Calu3 (cell line): ENCODE results near the gene LMF1. TPM values are rescaled to one million over a fixed set of nuclear protein-coding genes. Genes with fewer than 3 reads are reported as not detected.
"Not testable (repeated sequence)": the region's sequence is repeated elsewhere in the genome, so short reads cannot be mapped to it uniquely, and the experiment has no call there.

ENCODE experiments used
- BruUV-seq: library from RNA; stranded (reverse); fragments of 400-500 nt; replicated peaks from 2 replicates; lab custom pipeline; 2021; lab: Mats Ljungman, UMichigan
- CTCF ChIA-PET: fragments of 300-600 bp; sonication (Branson Sonifier 250); formaldehyde crosslinking; loops from one replicate; lab custom pipeline; 2022; ENCODE audit warnings: antibody characterized with exemption; lab: Charles Lee
- DNase-seq: peaks from one replicate; pipeline ENCODE4 v3.0.0; 2022
- H3K27ac Mint-ChIP-seq: one replicate; pipeline ENCODE4 v1.8.0; 2022; ENCODE audit warnings: mixed read lengths; ENCODE audit not compliant: unreplicated experiment
- H3K27me3 Mint-ChIP-seq: one replicate; pipeline ENCODE4 v1.8.0; 2022; ENCODE audit warnings: mixed read lengths; ENCODE audit not compliant: unreplicated experiment
- H3K36me3 Mint-ChIP-seq: one replicate; pipeline ENCODE4 v1.8.0; 2022; ENCODE audit warnings: mild to moderate bottlenecking, moderate library complexity, mixed read lengths; ENCODE audit not compliant: insufficient read depth, unreplicated experiment
- H3K4me1 Mint-ChIP-seq: one replicate; pipeline ENCODE4 v1.8.0; 2022; ENCODE audit warnings: mild to moderate bottlenecking, low read depth, mixed read lengths; ENCODE audit not compliant: unreplicated experiment
- H3K4me3 Mint-ChIP-seq: one replicate; pipeline ENCODE4 v1.8.0; 2022; ENCODE audit warnings: mild to moderate bottlenecking, low read depth, moderate library complexity, mixed read lengths; ENCODE audit not compliant: unreplicated experiment
- H3K9me3 Mint-ChIP-seq: one replicate; pipeline ENCODE4 v1.8.0; 2022; ENCODE audit warnings: low read depth, mixed read lengths; ENCODE audit not compliant: unreplicated experiment
- CTCF ChIP-seq: fragments of 200-600 bp; IDR thresholded peaks from one replicate; pipeline ENCODE4 v1.8.0; 2022; ENCODE audit warnings: antibody characterized with exemption; ENCODE audit not compliant: unreplicated experiment
- intact Hi-C: fragments of 100-400 bp; cut with micrococcal nuclease; formaldehyde crosslinking; loops from one replicate; pipeline ENCODE4 v1.10.0; 2022; ENCODE audit not compliant: unreplicated experiment
- total RNA-seq: library from RNA; stranded (reverse); gene quantifications from 2 replicates; pipeline ENCODE4 v1.2.3, GENCODE V29; 2022

LMF1 gene
- total RNA-seq, 1 experiment from 2014 or later = 31.9 TPM

DNA sequence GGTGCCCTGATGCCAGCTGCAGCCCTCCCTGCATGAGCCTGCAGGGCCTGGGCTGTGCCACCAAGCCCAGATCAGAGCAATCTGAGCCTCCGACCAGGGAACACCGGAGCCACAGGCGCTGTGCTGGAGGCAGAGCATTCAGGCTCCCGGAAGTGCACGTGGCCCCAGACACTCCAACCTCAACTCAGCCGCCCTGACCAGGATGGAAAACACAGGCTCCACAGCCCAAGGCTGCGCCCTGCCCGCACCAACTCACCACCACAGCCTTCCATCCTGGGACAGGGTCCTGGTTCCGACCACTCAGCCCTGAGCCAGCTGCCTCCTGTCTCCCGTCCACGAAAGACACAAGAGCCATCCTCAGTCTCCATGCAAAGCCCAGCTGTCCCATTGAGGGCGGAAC is 18.5 kb downstream of the LMF1 start:
- no peaks in the 10 kb centered on the region for H3K27me3 Mint-ChIP-seq
- H3K4me1 Mint-ChIP-seq = no peaks in the 10 kb centered on the region
- intact Hi-C loops = no loop called here
- no peak for TF ChIP-seq CTCF
- H3K9me3 Mint-ChIP-seq = peaks cover 2% of the 10 kb centered on the region
- H3K4me3 Mint-ChIP-seq = no peak overlapping the region
- BruUV-seq = no TSS peak
- H3K36me3 Mint-ChIP-seq = peaks cover 4% of the 10 kb centered on the region
- H3K27ac Mint-ChIP-seq = no peak overlapping the region
- CTCF ChIA-PET = no interaction called here
- DNase-seq = no peak

DNA sequence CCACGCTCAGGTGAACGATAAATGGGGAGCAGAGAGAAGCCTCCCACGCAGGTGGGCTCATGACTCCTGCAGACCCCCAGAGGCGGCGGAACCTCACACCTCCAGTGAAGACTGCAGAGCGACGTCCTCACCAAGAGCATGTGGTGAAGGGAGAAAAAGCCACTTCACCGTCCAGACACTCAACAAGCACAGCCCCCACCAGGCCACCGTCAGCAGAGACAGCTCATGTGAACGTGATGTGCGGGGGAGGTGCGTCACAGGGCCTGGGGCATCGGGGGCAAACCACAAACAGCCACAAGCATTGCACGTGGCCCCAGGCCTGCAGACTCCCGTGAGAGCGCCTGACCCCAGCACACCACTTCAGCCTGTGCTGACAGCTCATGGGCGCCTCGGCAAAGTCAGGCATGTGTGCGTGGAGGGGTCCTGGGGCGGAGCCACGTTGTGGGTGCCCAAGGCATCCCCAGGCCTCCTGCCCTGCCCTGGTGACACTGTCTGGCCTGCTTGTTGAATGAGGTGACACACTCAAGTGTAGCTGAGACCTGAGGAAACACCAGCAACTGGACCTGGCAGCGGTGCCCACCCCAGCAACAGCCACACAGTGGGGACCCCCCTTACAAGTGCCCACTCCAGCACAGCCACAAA is 19.0 kb downstream of the LMF1 start:
- Mint-ChIP-seq H3K4me3 (no peak overlapping the region), H3K4me1 (no peaks in the 10 kb centered on the region), H3K36me3 (peaks cover 4% of the 10 kb centered on the region), H3K27me3 (no peaks in the 10 kb centered on the region), H3K27ac (no peak overlapping the region), H3K9me3 (peaks cover 2% of the 10 kb centered on the region)
- BruUV-seq = no TSS peak
- no peak for DNase-seq
- CTCF ChIA-PET = no interaction called here
- no peak for TF ChIP-seq CTCF
- intact Hi-C loops = no loop called here

DNA sequence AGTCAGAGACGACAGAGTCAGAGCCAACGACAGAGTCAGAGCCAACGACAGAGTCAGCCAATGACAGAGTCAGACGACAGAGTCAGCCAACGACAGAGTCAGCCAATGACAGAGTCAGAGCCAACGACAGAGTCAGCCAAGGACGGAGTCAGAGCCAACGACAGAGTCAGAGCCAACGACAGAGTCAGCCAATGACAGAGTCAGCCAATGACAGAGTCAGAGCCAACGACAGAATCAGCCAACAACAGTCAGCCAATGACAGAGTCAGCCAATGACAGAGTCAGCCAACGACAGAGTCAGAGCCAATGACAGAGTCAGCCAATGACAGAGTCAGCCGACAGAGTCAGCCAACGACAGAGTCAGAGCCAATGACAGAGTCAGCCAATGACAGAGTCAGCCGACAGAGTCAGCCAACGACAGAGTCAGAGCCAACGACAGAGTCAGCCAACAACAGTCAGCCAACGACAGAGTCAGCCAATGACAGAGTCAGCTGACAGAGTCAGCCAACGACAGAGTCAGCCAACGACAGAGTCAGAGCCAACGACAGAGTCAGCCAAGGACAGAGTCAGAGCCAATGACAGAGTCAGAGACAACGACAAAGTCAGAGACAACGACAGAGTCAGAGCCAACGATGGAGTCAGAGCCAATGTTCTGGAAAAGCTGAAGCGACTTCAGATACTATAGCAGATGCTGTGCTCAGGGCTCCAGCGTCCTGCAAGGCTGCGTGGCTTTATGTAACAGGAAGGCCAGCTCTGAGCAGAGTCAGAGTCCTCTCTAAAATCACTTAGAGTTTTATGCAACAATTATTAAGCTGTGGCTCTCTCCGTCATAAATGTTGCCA is 19.8 kb downstream of the LMF1 start:
- H3K4me1 Mint-ChIP-seq, H3K27ac Mint-ChIP-seq, intact Hi-C loops, H3K4me3 Mint-ChIP-seq, H3K9me3 Mint-ChIP-seq, CTCF ChIA-PET, DNase-seq, H3K27me3 Mint-ChIP-seq, H3K36me3 Mint-ChIP-seq, BruUV-seq: not testable (repeated sequence)

DNA sequence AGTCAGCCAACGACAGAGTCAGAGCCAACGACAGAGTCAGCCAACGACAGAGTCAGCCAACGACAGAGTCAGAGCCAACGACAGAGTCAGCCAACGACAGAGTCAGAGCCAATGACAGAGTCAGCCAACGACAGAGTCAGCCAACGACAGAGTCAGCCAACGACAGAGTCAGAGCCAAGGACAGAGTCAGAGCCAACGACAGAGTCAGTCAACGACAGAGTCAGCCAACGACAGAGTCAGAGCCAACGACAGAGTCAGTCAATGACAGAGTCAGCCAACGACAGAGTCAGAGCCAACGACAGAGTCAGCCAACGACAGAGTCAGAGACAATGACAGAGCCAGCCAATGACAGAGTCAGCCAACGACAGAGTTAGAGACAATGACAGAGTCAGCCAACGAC is 22.0 kb downstream of the LMF1 start:
- DNase-seq, H3K4me1 Mint-ChIP-seq, H3K36me3 Mint-ChIP-seq, CTCF ChIA-PET, H3K4me3 Mint-ChIP-seq, intact Hi-C loops, H3K27me3 Mint-ChIP-seq, H3K27ac Mint-ChIP-seq, BruUV-seq, H3K9me3 Mint-ChIP-seq: not testable (repeated sequence)

- CTCF ChIA-PET, H3K36me3 Mint-ChIP-seq, H3K4me3 Mint-ChIP-seq, H3K9me3 Mint-ChIP-seq, H3K27ac Mint-ChIP-seq, intact Hi-C loops, H3K4me1 Mint-ChIP-seq, BruUV-seq, H3K27me3 Mint-ChIP-seq, DNase-seq: not testable (repeated sequence)
Observed at GRCh38 chr16:947922-948303, 22.9 kb downstream of the LMF1 start.
